Measurements from ENCODE around the gene TRPV5. TPM values are rescaled to one million over a fixed set of nuclear protein-coding genes. Genes with fewer than 3 reads are reported as not detected.
A peak's percentile ranks its signal among the peaks of the same experiment; 100 is the strongest.

TRPV5 gene
- total RNA-seq, 4 donors from 2014 or later, result 0.17 TPM; not detected in 3

GRCh38 chr7:142870566-142871259 is 62.8 kb downstream of the TRPV5 start:
- no peak for DNase-seq (ENCODE audit: extremely low spot score)
- 84% methylated on average over 8 of the region's 14 CpGs for WGBS
- H3K9me3 ChIP-seq, result no peaks in the 10 kb centered on the region
- no peak overlapping the region for H3K4me3 ChIP-seq
- peaks cover 0 to 10% (median 0%) of the 10 kb centered on the region in 4 donors for H3K27me3 ChIP-seq
- no peaks in the 10 kb centered on the region for H3K4me1 ChIP-seq
- intact Hi-C loops (cut with DNase I), result no loop called here
- no peak overlapping the region for H3K27ac ChIP-seq (replicated peaks in 1 of 4)
- TF ChIP-seq POLR2AphosphoS5 (IDR thresholded peaks at IDR 0.05), result no peak
- no peak for TF ChIP-seq EP300 (IDR thresholded peaks at IDR 0.05)
- TF ChIP-seq CTCF (IDR thresholded peaks at IDR 0.05), result no peak
- no peaks in the 10 kb centered on the region for H3K36me3 ChIP-seq

- intact Hi-C loops (cut with DNase I), result no loop called here
- WGBS, result 82% methylated on average over 8 of the region's 8 CpGs
- Histone ChIP-seq H3K27ac (replicated peaks in 1 of 4) (no peak overlapping the region), H3K9me3 (no peaks in the 10 kb centered on the region), H3K36me3 (no peaks in the 10 kb centered on the region), H3K4me3 (no peak overlapping the region), H3K27me3 (peaks cover 0 to 10% (median 0%) of the 10 kb centered on the region in 4 donors), H3K4me1 (no peaks in the 10 kb centered on the region)
- TF ChIP-seq POLR2AphosphoS5 (IDR thresholded peaks at IDR 0.05), result no peak
- no peak for TF ChIP-seq POLR2A (IDR thresholded peaks at IDR 0.05; ENCODE audit: low read depth)
- no peak for TF ChIP-seq CTCF (IDR thresholded peaks at IDR 0.05)
- TF ChIP-seq EP300 (IDR thresholded peaks at IDR 0.05), result no peak
- DNase-seq (ENCODE audit: extremely low spot score), result no peak
Measured at GRCh38 chr7:142870147-142870559, 63.4 kb downstream of the TRPV5 start.

GRCh38 chr7:142869434-142869833 is 64.1 kb downstream of the TRPV5 start:
- H3K36me3 ChIP-seq, result peaks cover 0 to 2% (median under 1%) of the 10 kb centered on the region in 4 donors
- intact Hi-C loops (cut with DNase I), result no loop called here
- WGBS, result 83% methylated on average over 2 of the region's 2 CpGs

GRCh38 chr7:142868986-142869415 is 64.5 kb downstream of the TRPV5 start:
- no peak overlapping the region for H3K27ac ChIP-seq (replicated peaks in 1 of 4)
- H3K36me3 ChIP-seq, result peaks cover 0 to 6% (median 3%) of the 10 kb centered on the region in 4 donors
- intact Hi-C loops (cut with DNase I), result no loop called here
- TF ChIP-seq EP300 (IDR thresholded peaks at IDR 0.05) (no peak), POLR2A (IDR thresholded peaks at IDR 0.05; ENCODE audit: low read depth) (no peak)
- peaks cover 0 to 10% (median 0%) of the 10 kb centered on the region in 4 donors for H3K27me3 ChIP-seq
- peak; percentile 88 for DNase-seq (ENCODE audit: extremely low spot score)
- no peaks in the 10 kb centered on the region for H3K9me3 ChIP-seq
- 94% methylated on average over 10 of the region's 11 CpGs for WGBS
- H3K4me1 ChIP-seq, result no peaks in the 10 kb centered on the region
- no peak overlapping the region for H3K4me3 ChIP-seq

More at GRCh38 chr7:142869434-142869833, 64.1 kb downstream of the TRPV5 start:
- Histone ChIP-seq H3K4me3 (no peak overlapping the region), H3K27me3 (peaks cover 0 to 10% (median 0%) of the 10 kb centered on the region in 4 donors), H3K27ac (replicated peaks in 1 of 4) (no peak overlapping the region), H3K4me1 (no peaks in the 10 kb centered on the region), H3K9me3 (no peaks in the 10 kb centered on the region)
- DNase-seq (ENCODE audit: extremely low spot score), result no peak
- TF ChIP-seq POLR2AphosphoS5 (IDR thresholded peaks at IDR 0.05) (no peak), CTCF (IDR thresholded peaks at IDR 0.05) (no peak), POLR2A (IDR thresholded peaks at IDR 0.05; ENCODE audit: low read depth) (no peak), EP300 (IDR thresholded peaks at IDR 0.05) (no peak)

- H3K36me3 ChIP-seq, result peaks cover 0 to 12% (median 5%) of the 10 kb centered on the region in 4 donors
- H3K4me3 ChIP-seq, result no peak overlapping the region
- H3K4me1 ChIP-seq, result no peaks in the 10 kb centered on the region
- DNase-seq (ENCODE audit: extremely low spot score), result peak; percentile 85
- peaks cover 0 to 10% (median 0%) of the 10 kb centered on the region in 4 donors for H3K27me3 ChIP-seq
- H3K9me3 ChIP-seq, result no peaks in the 10 kb centered on the region
- H3K27ac ChIP-seq (replicated peaks in 1 of 4), result no peak overlapping the region
- TF ChIP-seq POLR2AphosphoS5 (IDR thresholded peaks at IDR 0.05) (no peak), CTCF (IDR thresholded peaks at IDR 0.05) (no peak), EP300 (IDR thresholded peaks at IDR 0.05) (no peak), POLR2A (IDR thresholded peaks at IDR 0.05; ENCODE audit: low read depth) (no peak)
- 89% methylated on average over 22 of the region's 31 CpGs for WGBS
- intact Hi-C loops (cut with DNase I), result no loop called here
Measured at GRCh38 chr7:142868188-142868985, 65.2 kb downstream of the TRPV5 start.
